WERI-Rb-1 (cell line): ENCODE data around the gene CA9.
A peak's percentile ranks its signal among the peaks of the same experiment; 100 is the strongest.

Experiments used
- DNase-seq: peaks from one replicate; pipeline ENCODE4 v3.0.0-alpha.2; 2020
- H3K27ac ChIP-seq: fragments of 250-450 bp; sonication (Bioruptor Pico); 2 replicates; pipeline ENCODE4 v1.5.1; 2020; ENCODE audit warnings: mild to moderate bottlenecking, moderate library complexity
- H3K27me3 ChIP-seq: fragments of 250-450 bp; sonication (Bioruptor Pico); 2 replicates; pipeline ENCODE4 v1.5.1; 2021; ENCODE audit warnings: mild to moderate bottlenecking, low read depth, moderate library complexity; ENCODE audit not compliant: insufficient read depth, severe bottlenecking
- H3K36me3 ChIP-seq: fragments of 250-450 bp; sonication (Bioruptor Pico); 2 replicates; pipeline ENCODE4 v1.5.1; 2020; ENCODE audit warnings: mild to moderate bottlenecking, moderate library complexity
- H3K4me3 ChIP-seq: 2 replicates; pipeline ENCODE4 v1.5.1; 2011; ENCODE audit warnings: low read depth, mild to moderate bottlenecking, control low read depth, low read length
- H3K9me3 ChIP-seq: fragments of 250-450 bp; sonication (Bioruptor Pico); 2 replicates; pipeline ENCODE4 v1.5.1; 2021; ENCODE audit warnings: mild to moderate bottlenecking, moderate library complexity; ENCODE audit not compliant: severe bottlenecking
- CTCF ChIP-seq: IDR thresholded peaks from 2 replicates; pipeline ENCODE4 v1.5.1; 2011; ENCODE audit warnings: low read depth, mild to moderate bottlenecking, control low read depth, inconsistent platforms, low read length

The CA9 gene

GRCh38 chr9:35662437-35662836, 11.3 kb upstream of the CA9 start:
- no peak overlapping the region for H3K4me3 ChIP-seq
- no peaks in the 10 kb centered on the region for H3K9me3 ChIP-seq
- no peak for TF ChIP-seq CTCF
- H3K36me3 ChIP-seq, result peaks cover 34% of the 10 kb centered on the region
- DNase-seq, result no peak
- H3K27me3 ChIP-seq, result no peaks in the 10 kb centered on the region
- no peak overlapping the region for H3K27ac ChIP-seq

- TF ChIP-seq CTCF, result peak; percentile 60
- Histone ChIP-seq H3K4me3 (peak within 1 kb of the TSS; percentile 67), H3K9me3 (no peaks in the 10 kb centered on the region), H3K36me3 (peaks cover 28% of the 10 kb centered on the region), H3K27ac (peak within 1 kb of the TSS; percentile 94), H3K27me3 (no peaks in the 10 kb centered on the region)
- peak; percentile 89 for DNase-seq
These were observed 8.9 kb upstream of the CA9 start, which contains the start of gene ARHGEF39 for GRCh38 chr9:35664531-35665470. ARHGEF39 (minus strand) TSS chr9:35665195; CDS start chr9:35665169, 26 bp downstream.

GRCh38 chr9:35665471-35665818, 8.3 kb upstream of the CA9 start:
- Histone ChIP-seq H3K27ac (peak overlapping the region; percentile 94), H3K4me3 (peak overlapping the region; percentile 67), H3K9me3 (no peaks in the 10 kb centered on the region), H3K36me3 (peaks cover 22% of the 10 kb centered on the region), H3K27me3 (no peaks in the 10 kb centered on the region)
- DNase-seq, result no peak
- no peak for TF ChIP-seq CTCF

- Histone ChIP-seq H3K27me3 (no peaks in the 10 kb centered on the region), H3K9me3 (no peaks in the 10 kb centered on the region), H3K4me3 (no peak overlapping the region), H3K27ac (no peak overlapping the region), H3K36me3 (peaks cover 16% of the 10 kb centered on the region)
- no peak for TF ChIP-seq CTCF
- DNase-seq, result no peak
These were observed 7.7 kb upstream of the CA9 start for GRCh38 chr9:35666045-35666444.

- Histone ChIP-seq H3K36me3 (peaks cover 15% of the 10 kb centered on the region), H3K27me3 (no peaks in the 10 kb centered on the region), H3K27ac (no peak overlapping the region), H3K4me3 (no peak overlapping the region), H3K9me3 (no peaks in the 10 kb centered on the region)
- no peak for TF ChIP-seq CTCF
- no peak for DNase-seq
These were observed 7.2 kb upstream of the CA9 start for GRCh38 chr9:35666549-35666948.
